AG10803 (cell line): ENCODE results near the gene PHACTR1.

Experiments
- DNase-seq: peaks from one replicate; pipeline ENCODE4 v3.0.0; 2010; ENCODE audit warnings: low read depth
- H3K4me3 ChIP-seq: 2 replicates; pipeline ENCODE4 v1.5.1; 2011; ENCODE audit warnings: mild to moderate bottlenecking, low read length, control low read depth
- TF ChIP-seq, protein P1 (sequence below): conservative IDR thresholded peaks from 2 replicates; pipeline ENCODE4 v1.5.1; 2011; ENCODE audit warnings: mild to moderate bottlenecking, low read length, control low read depth, inconsistent platforms

The PHACTR1 gene

GRCh38 chr6:12955956-12956355 lies 239.4 kb downstream of the PHACTR1 start:
- TF ChIP-seq, protein P1, sequence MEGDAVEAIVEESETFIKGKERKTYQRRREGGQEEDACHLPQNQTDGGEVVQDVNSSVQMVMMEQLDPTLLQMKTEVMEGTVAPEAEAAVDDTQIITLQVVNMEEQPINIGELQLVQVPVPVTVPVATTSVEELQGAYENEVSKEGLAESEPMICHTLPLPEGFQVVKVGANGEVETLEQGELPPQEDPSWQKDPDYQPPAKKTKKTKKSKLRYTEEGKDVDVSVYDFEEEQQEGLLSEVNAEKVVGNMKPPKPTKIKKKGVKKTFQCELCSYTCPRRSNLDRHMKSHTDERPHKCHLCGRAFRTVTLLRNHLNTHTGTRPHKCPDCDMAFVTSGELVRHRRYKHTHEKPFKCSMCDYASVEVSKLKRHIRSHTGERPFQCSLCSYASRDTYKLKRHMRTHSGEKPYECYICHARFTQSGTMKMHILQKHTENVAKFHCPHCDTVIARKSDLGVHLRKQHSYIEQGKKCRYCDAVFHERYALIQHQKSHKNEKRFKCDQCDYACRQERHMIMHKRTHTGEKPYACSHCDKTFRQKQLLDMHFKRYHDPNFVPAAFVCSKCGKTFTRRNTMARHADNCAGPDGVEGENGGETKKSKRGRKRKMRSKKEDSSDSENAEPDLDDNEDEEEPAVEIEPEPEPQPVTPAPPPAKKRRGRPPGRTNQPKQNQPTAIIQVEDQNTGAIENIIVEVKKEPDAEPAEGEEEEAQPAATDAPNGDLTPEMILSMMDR = no peak
- no peak overlapping the region for H3K4me3 ChIP-seq
- no peak for DNase-seq

GRCh38 chr6:12956991-12957320 lies 240.4 kb downstream of the PHACTR1 start:
- no peak for DNase-seq
- peak overlapping the region; percentile 72 for H3K4me3 ChIP-seq
- TF ChIP-seq, protein P1 = no peak

DNA sequence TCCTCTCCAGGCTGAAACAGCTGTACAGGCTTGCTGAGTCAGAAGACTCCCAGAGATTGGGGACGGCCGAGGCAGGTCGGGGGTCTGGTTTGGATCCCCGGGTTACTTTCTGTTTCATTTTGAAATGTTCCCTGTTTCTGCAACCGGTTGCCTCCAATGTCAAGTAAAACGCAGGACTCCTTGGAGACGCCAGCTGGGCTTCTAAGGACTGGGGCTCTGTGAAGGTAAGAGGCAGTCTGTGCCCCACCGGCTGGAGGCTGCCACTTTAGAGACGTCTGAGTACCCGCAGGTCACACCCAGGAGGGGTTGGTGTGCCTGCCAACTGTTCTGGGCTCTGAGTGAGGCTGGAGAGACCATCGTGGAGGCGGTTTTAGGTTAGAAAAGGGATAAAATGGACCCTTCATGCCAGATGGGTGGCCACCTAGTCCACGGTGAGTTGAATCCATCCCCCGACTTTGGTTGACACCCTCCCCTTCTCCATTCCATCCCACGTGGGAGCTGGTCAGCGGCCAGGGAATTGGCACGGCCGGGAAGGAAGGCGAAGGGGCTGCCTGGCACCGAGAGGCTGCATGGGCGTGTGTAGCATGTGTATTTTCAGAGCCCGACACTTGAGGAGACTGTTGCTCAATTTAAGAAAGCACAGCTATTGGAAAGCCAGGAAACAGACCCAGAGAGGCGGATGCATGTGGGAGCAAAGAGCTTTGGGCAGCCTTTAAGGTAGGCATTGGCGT lies 240.9 kb downstream of the PHACTR1 start:
- TF ChIP-seq, protein P1 = 0 out of 2 replicates have a peak, but pooled peaks have one; percentile 13
- DNase-seq = peak; percentile 65
- peak overlapping the region; percentile 72 for H3K4me3 ChIP-seq

DNA sequence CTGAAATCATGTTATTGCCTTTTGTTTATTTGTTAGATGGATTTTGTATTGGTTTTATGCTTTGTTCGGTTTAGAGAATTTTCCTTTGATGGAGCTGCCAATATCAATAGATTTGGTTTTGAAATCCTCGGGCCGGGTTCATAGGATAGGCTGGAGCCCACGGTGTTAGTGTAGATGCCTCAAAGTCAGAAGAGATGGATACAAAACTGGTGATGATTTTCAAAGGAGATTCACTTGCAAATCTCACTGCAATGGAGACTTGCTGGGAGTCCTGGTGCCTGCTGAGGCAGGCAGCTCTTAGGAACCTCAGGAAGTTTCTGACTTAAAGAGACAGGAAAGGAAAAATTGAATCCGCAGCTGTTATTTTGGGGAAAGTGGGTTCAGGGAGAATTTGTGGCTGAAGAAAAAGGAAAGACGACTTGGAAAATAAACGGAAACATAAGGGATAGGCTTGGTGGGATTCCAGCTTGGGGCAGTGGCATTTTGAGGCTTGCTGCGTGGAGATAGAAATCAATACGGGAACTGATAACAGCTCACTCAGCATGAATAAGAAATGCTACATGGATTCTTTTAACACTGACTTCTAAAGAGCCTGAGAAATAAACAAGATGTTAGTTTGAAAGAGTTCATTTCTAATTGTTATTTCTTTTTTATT lies 241.6 kb downstream of the PHACTR1 start:
- DNase-seq = peak; percentile 17
- TF ChIP-seq, protein P1 = no peak
- H3K4me3 ChIP-seq = peak overlapping the region; percentile 72

GRCh38 chr6:12961761-12962160 lies 245.2 kb downstream of the PHACTR1 start:
- H3K4me3 ChIP-seq = no peak overlapping the region
- TF ChIP-seq, protein P1 = no peak
- DNase-seq = no peak

- TF ChIP-seq, protein P1 = no peak
- DNase-seq = peak; percentile 22
- no peak overlapping the region for H3K4me3 ChIP-seq
Measured at GRCh38 chr6:12962529-12962928, 246.0 kb downstream of the PHACTR1 start.

- DNase-seq = peak; percentile 37
- TF ChIP-seq, protein P1 = no peak
- H3K4me3 ChIP-seq = no peak overlapping the region
Measured at GRCh38 chr6:12962987-12963386, 246.4 kb downstream of the PHACTR1 start.
